ENCODE measurements around the gene PSKH1. TPM values are rescaled to one million over a fixed set of nuclear protein-coding genes. Genes with fewer than 3 reads are reported as not detected.

PSKH1 gene
- total and polyA plus RNA-seq, 2 donors from 2014 or later = 23.6 to 33.2 TPM

DNA sequence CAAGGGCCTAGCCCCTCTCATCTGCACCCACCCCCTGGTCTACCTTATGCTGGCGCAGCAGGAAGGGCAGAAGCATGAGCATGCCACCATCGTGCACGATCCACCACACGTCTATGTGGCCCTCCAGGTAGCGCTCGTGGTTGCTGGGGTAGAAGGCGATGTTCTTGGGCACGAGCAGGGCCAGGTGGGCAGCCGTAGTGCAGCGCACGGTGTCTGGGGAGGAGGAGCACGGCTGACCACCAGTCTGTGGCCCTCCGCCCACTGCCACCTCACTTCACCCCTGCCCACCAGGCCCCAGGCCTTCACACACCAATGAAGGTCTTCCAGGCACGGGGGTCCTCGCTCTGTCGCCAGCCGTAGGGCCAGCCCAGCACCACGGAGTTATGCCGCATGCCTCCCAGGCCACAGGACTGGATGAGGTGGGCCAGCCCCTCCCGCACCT lies 53.1 kb downstream of the PSKH1 start:
- intact Hi-C loops (cut with DNase I) = no loop called here
- Histone ChIP-seq H3K9ac (ENCODE audit: low read length in 3 of 3) (no peak overlapping the region), H3K36me3 (ENCODE audit: control insufficient read depth in 2 of 3, insufficient read depth in 3 of 3, low read length in 3 of 3) (peaks cover 0 to 52% (median 9%) of the 10 kb centered on the region in 3 donors), H3K27ac (ENCODE audit: low read depth in 2 of 2, low read length in 2 of 2) (no peak overlapping the region), H3K4me1 (ENCODE audit: control insufficient read depth in 2 of 3, insufficient read depth in 2 of 3, low read depth in 1 of 3, low read length in 3 of 3) (no peaks in the 10 kb centered on the region), H3K9me3 (ENCODE audit: control insufficient read depth in 2 of 3, insufficient read depth in 1 of 3, low read length in 3 of 3) (no peaks in the 10 kb centered on the region), H3K27me3 (ENCODE audit: control insufficient read depth, insufficient read depth, low read length) (no peaks in the 10 kb centered on the region), H3K4me3 (ENCODE audit: low read length in 3 of 3) (no peak overlapping the region)
- peak in 1 of 5 donors; percentile 63 for DNase-seq
- TF ChIP-seq, protein P1, sequence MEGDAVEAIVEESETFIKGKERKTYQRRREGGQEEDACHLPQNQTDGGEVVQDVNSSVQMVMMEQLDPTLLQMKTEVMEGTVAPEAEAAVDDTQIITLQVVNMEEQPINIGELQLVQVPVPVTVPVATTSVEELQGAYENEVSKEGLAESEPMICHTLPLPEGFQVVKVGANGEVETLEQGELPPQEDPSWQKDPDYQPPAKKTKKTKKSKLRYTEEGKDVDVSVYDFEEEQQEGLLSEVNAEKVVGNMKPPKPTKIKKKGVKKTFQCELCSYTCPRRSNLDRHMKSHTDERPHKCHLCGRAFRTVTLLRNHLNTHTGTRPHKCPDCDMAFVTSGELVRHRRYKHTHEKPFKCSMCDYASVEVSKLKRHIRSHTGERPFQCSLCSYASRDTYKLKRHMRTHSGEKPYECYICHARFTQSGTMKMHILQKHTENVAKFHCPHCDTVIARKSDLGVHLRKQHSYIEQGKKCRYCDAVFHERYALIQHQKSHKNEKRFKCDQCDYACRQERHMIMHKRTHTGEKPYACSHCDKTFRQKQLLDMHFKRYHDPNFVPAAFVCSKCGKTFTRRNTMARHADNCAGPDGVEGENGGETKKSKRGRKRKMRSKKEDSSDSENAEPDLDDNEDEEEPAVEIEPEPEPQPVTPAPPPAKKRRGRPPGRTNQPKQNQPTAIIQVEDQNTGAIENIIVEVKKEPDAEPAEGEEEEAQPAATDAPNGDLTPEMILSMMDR (IDR thresholded peaks at IDR 0.05; ENCODE audit: borderline replicate concordance, extremely low read depth, insufficient read depth) = no peak
- FAIRE-seq = no peak

DNA sequence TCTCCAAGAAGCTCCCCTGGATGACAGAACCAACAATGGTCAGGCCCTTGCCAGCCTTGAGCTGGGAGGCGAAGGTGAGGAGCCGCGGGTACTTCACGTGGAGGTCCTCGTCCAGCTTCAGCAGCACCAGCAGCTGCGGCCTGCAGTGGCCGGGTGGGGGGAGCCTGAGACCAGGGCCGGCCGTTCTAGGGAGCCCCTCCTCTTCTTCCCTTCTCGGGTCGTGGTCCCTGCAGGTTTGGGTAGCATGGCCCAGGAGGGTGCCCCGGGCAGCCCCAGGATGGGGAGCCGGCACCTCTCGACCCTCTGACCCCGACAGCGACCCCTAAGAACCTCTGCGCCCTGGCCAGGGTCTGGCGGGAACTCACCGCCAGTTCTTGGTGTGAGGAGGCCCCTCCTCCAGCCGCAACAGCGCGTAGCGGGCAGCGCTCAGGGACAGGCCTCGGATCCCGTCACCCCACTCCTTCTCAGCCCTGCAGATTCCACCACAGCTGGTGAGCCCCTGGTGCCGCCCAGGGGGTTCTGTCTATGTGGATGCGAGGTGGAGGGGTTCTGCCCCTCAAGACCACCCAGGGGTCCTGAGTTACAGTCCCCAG lies 54.0 kb downstream of the PSKH1 start:
- FAIRE-seq (no peak), DNase-seq (no peak)
- no peak overlapping the region for H3K27ac ChIP-seq (ENCODE audit: low read depth in 2 of 2, low read length in 2 of 2)
- H3K4me3 ChIP-seq (ENCODE audit: low read length in 3 of 3) = no peak overlapping the region
- intact Hi-C loops (cut with DNase I) = no loop called here
- no peaks in the 10 kb centered on the region for H3K9me3 ChIP-seq (ENCODE audit: control insufficient read depth in 2 of 3, insufficient read depth in 1 of 3, low read length in 3 of 3)
- H3K4me1 ChIP-seq (ENCODE audit: control insufficient read depth in 2 of 3, insufficient read depth in 2 of 3, low read depth in 1 of 3, low read length in 3 of 3) = no peaks in the 10 kb centered on the region
- peaks cover 0 to 52% (median 13%) of the 10 kb centered on the region in 3 donors for H3K36me3 ChIP-seq (ENCODE audit: control insufficient read depth in 2 of 3, insufficient read depth in 3 of 3, low read length in 3 of 3)
- H3K9ac ChIP-seq (ENCODE audit: low read length in 3 of 3) = no peak overlapping the region
- TF ChIP-seq, protein P1 (IDR thresholded peaks at IDR 0.05; ENCODE audit: borderline replicate concordance, extremely low read depth, insufficient read depth) = no peak
- H3K27me3 ChIP-seq (ENCODE audit: control insufficient read depth, insufficient read depth, low read length) = no peaks in the 10 kb centered on the region

DNA sequence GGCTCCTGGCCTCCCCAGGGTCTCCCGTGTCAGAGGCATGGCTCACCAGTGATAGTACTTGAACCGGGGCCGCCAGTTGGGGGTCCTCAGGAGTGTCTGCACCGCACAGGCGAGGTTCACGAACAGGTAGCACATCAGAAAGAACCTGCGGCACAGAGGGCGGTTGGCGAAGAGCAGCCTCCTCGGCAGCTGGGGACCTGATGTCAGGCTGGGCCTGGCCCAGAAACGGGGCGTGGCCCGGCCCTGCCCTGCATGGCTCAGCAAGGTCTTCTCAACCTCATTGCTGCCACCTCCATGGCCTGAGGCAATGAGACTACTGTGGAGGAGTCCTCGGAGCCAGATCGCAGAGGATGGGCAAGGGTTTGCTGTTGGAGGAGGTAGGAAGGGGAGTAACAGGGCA lies 55.0 kb downstream of the PSKH1 start:
- H3K27ac ChIP-seq (ENCODE audit: low read depth in 2 of 2, low read length in 2 of 2) = no peak overlapping the region
- DNase-seq = no peak
- H3K9me3 ChIP-seq (ENCODE audit: control insufficient read depth in 2 of 3, insufficient read depth in 1 of 3, low read length in 3 of 3) = no peaks in the 10 kb centered on the region
- H3K36me3 ChIP-seq (ENCODE audit: control insufficient read depth in 2 of 3, insufficient read depth in 3 of 3, low read length in 3 of 3) = peaks cover 0 to 51% (median 13%) of the 10 kb centered on the region in 3 donors
- intact Hi-C loops (cut with DNase I) = no loop called here
- TF ChIP-seq, protein P1 (IDR thresholded peaks at IDR 0.05; ENCODE audit: borderline replicate concordance, extremely low read depth, insufficient read depth) = no peak
- no peak overlapping the region for H3K9ac ChIP-seq (ENCODE audit: low read length in 3 of 3)
- no peaks in the 10 kb centered on the region for H3K4me1 ChIP-seq (ENCODE audit: control insufficient read depth in 2 of 3, insufficient read depth in 2 of 3, low read depth in 1 of 3, low read length in 3 of 3)
- no peaks in the 10 kb centered on the region for H3K27me3 ChIP-seq (ENCODE audit: control insufficient read depth, insufficient read depth, low read length)
- H3K4me3 ChIP-seq (ENCODE audit: low read length in 3 of 3) = no peak overlapping the region
- FAIRE-seq = no peak

DNA sequence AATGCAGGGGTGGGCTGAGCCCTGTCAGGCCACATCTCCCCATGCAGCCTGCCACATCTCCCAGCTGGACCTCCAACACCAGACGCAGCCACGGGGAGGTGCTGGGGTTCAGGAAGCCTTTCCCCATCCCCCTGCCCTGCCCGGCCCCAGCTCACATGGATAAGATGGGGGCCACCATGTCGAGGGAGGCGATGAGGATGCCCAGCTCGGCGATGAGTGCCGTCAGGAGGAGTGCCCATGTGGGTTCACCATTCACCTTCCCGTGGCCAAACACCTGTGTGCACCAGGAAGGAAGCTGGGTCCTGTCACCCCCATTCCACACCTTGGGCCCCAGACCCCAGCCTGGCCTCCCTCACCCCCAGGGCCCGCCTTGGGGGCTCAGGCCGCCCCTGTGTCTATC lies 56.6 kb downstream of the PSKH1 start:
- FAIRE-seq = no peak
- H3K27me3 ChIP-seq (ENCODE audit: control insufficient read depth, insufficient read depth, low read length) = no peaks in the 10 kb centered on the region
- DNase-seq = peak in 1 of 5 donors; percentile 74
- H3K9ac ChIP-seq (ENCODE audit: low read length in 3 of 3) = no peak overlapping the region
- H3K36me3 ChIP-seq (ENCODE audit: control insufficient read depth in 2 of 3, insufficient read depth in 3 of 3, low read length in 3 of 3) = peaks cover 0 to 56% (median 15%) of the 10 kb centered on the region in 3 donors
- TF ChIP-seq, protein P1 (IDR thresholded peaks at IDR 0.05; ENCODE audit: borderline replicate concordance, extremely low read depth, insufficient read depth) = no peak
- no peak overlapping the region for H3K4me3 ChIP-seq (ENCODE audit: low read length in 3 of 3)
- intact Hi-C loops (cut with DNase I) = no loop called here
- no peaks in the 10 kb centered on the region for H3K9me3 ChIP-seq (ENCODE audit: control insufficient read depth in 2 of 3, insufficient read depth in 1 of 3, low read length in 3 of 3)
- no peak overlapping the region for H3K27ac ChIP-seq (ENCODE audit: low read depth in 2 of 2, low read length in 2 of 2)
- no peaks in the 10 kb centered on the region for H3K4me1 ChIP-seq (ENCODE audit: control insufficient read depth in 2 of 3, insufficient read depth in 2 of 3, low read depth in 1 of 3, low read length in 3 of 3)
